GM12878 (cell line): Measurements from ENCODE around the gene MTMR4. TPM values are rescaled to one million over a fixed set of nuclear protein-coding genes. Genes with fewer than 3 reads are reported as not detected.

Source experiments
- CBX3 ChIP-seq: fragments of 200-600 bp; sonication (generic); IDR thresholded peaks from 2 replicates; pipeline ENCODE4 v1.6.1; 2016; ENCODE audit warnings: low read depth, borderline replicate concordance
- CREB1 ChIP-seq: IDR thresholded peaks from 2 replicates; pipeline ENCODE4 v1.6.1; 2012; ENCODE audit warnings: low read depth, mild to moderate bottlenecking, inconsistent platforms
- EP300 ChIP-seq, 2 experiments: fragments of 150-350 bp in 1 of 2; IDR thresholded peaks; 2 replicates each; pipeline ENCODE4 v1.6.1; 2011 to 2012; ENCODE audit warnings: low read depth in 2 of 2, low read length in 2 of 2, borderline replicate concordance in 1 of 2, improper control_type of control experiment in 1 of 2, inconsistent platforms in 1 of 2; ENCODE audit not compliant: control insufficient read depth in 1 of 2
- FOS ChIP-seq: IDR thresholded peaks from 3 replicates; pipeline ENCODE4 v1.6.1; 2011; ENCODE audit warnings: borderline replicate concordance; ENCODE audit not compliant: insufficient read length; ENCODE audit errors: extremely low read depth
- GABPA ChIP-seq: IDR thresholded peaks from 2 replicates; pipeline ENCODE4 v1.6.1; 2014; ENCODE audit warnings: antibody characterized with exemption, low read depth, mild to moderate bottlenecking, inconsistent platforms
- GATAD2B ChIP-seq: fragments of 450-650 bp; conservative IDR thresholded peaks from 2 replicates; pipeline ENCODE4 v1.6.1; 2017; ENCODE audit warnings: low read depth, mild to moderate bottlenecking, moderate library complexity
- JUND ChIP-seq: IDR thresholded peaks from 2 replicates; pipeline ENCODE4 v1.6.1; 2012; ENCODE audit warnings: low read depth, mild to moderate bottlenecking, low read length, improper control_type of control experiment, moderate library complexity
- MAX ChIP-seq: IDR thresholded peaks from 2 replicates; pipeline ENCODE4 v1.6.1; 2012; ENCODE audit warnings: low read depth, low read length, improper control_type of control experiment
- MYB ChIP-seq: fragments of 150-350 bp; IDR thresholded peaks from 2 replicates; pipeline ENCODE4 v1.6.1; 2014; ENCODE audit warnings: mild to moderate bottlenecking, low read depth, low read length, borderline replicate concordance
- MYC ChIP-seq: IDR thresholded peaks from 2 replicates; pipeline ENCODE4 v1.6.1; 2011; ENCODE audit warnings: mild to moderate bottlenecking, low read length, moderate library complexity, inconsistent platforms; ENCODE audit not compliant: insufficient read depth, insufficient replicate concordance, insufficient read length, severe bottlenecking
- NR2F1 ChIP-seq: fragments of 450-650 bp; conservative IDR thresholded peaks from 2 replicates; pipeline ENCODE4 v1.6.1; 2017; ENCODE audit warnings: mild to moderate bottlenecking
- PBX3 ChIP-seq: IDR thresholded peaks from 2 replicates; pipeline ENCODE4 v1.6.1; 2011; ENCODE audit warnings: mild to moderate bottlenecking, low read depth, low read length, moderate library complexity; ENCODE audit not compliant: insufficient replicate concordance
- POLR2AphosphoS2 ChIP-seq: IDR thresholded peaks from 2 replicates; pipeline ENCODE4 v1.6.1; 2011; ENCODE audit warnings: low read depth, mild to moderate bottlenecking, low read length, improper control_type of control experiment, moderate library complexity
- POU2F2 ChIP-seq: IDR thresholded peaks from 3 replicates; pipeline ENCODE4 v1.6.1; 2011; ENCODE audit warnings: low read depth, mild to moderate bottlenecking, low read length, borderline replicate concordance
- RB1 ChIP-seq: fragments of 450-650 bp; formaldehyde crosslinking; IDR thresholded peaks from 2 replicates; pipeline ENCODE4 v1.6.1; 2017; ENCODE audit warnings: mild to moderate bottlenecking, borderline replicate concordance
- SREBF1 ChIP-seq: IDR thresholded peaks from 2 replicates; pipeline ENCODE4 v1.6.1; 2012; ENCODE audit warnings: mild to moderate bottlenecking, low read length
- SUZ12 ChIP-seq: fragments of 200-600 bp; sonication (generic); IDR thresholded peaks from one replicate; pipeline ENCODE4 v1.6.1; 2018; ENCODE audit warnings: antibody characterized with exemption, mild to moderate bottlenecking; ENCODE audit not compliant: unreplicated experiment
- TCF3 ChIP-seq: IDR thresholded peaks from 2 replicates; pipeline ENCODE4 v1.6.1; 2012; ENCODE audit warnings: low read depth, mild to moderate bottlenecking, low read length, borderline replicate concordance; ENCODE audit not compliant: insufficient read depth
- ZNF217 ChIP-seq: fragments of 450-650 bp; IDR thresholded peaks from 2 replicates; pipeline ENCODE4 v1.6.1; 2017; ENCODE audit warnings: antibody characterized with exemption, mild to moderate bottlenecking
- ZNF687 ChIP-seq: fragments of 450-650 bp; IDR thresholded peaks from 2 replicates; pipeline ENCODE4 v1.6.1; 2017; ENCODE audit warnings: mild to moderate bottlenecking, moderate library complexity
- ZZZ3 ChIP-seq: IDR thresholded peaks from 2 replicates; pipeline ENCODE4 v1.6.1; 2011; ENCODE audit warnings: low read depth; ENCODE audit not compliant: control insufficient read depth, insufficient read length
- polyA plus RNA-seq, 11 experiments: library from polyadenylated mRNA; depleted of rRNA in 4 of 11; unstranded in 6 of 11; stranded (reverse) in 5 of 11; fragments of >200 nt; fragmentation: Nextera tagmentation in 4 of 11; fragmentation: Illumina TruSeq in 1 of 11; extraction: Ambion mirVana in 4 of 11; extraction: Trizol in 1 of 11; gene quantifications; 1 replicate in 1 of 11; 2 replicates in 10 of 11; pipeline versions ENCODE4 v1.2.1 to v1.2.3, GENCODE V29; 2011 to 2016; ENCODE audit warnings: inconsistent platforms in 2 of 11, missing spikeins in 2 of 11, low read depth in 1 of 11
- total RNA-seq, 4 experiments: library from RNA; depleted of rRNA in 3 of 4; stranded (reverse); fragments of >200 nt in 3 of 4; fragmentation: Illumina TruSeq in 1 of 4; extraction: Trizol in 1 of 4; gene quantifications; 2 replicates each; pipeline versions ENCODE4 v1.2.1 to v1.2.3, GENCODE V29; 2013 to 2021
- TF ChIP-seq, protein P1 (sequence below): IDR thresholded peaks from 2 replicates; pipeline ENCODE4 v1.6.1; 2011; ENCODE audit warnings: low read depth, low read length, improper control_type of control experiment, borderline replicate concordance

MTMR4 gene
- total and polyA plus RNA-seq, 10 of the 15 experiments (the other 5 are each of a cell fraction or from before 2014, with no cell fraction given), result 12.8 to 127 (median 53.2) TPM

GRCh38 chr17:58513965-58514769 lies at the start of gene MTMR4 (continued):
- TF ChIP-seq POLR2AphosphoS2, result 0 out of 2 replicates have a peak, but pooled peaks have one; percentile 47
- TF ChIP-seq SREBF1, result no peak
- no peak for TF ChIP-seq GABPA
- no peak for TF ChIP-seq CBX3
- TF ChIP-seq EP300 (IDR thresholded peaks at IDR 0.05; ENCODE audit: borderline replicate concordance in 1 of 2, control insufficient read depth in 1 of 2, low read depth in 2 of 2, low read length in 2 of 2), result no peak
- no peak for TF ChIP-seq FOS
- 0 out of 2 replicates have a peak, but pooled peaks have one; percentile 25 for TF ChIP-seq TCF3
- TF ChIP-seq POU2F2, result 0 out of 3 replicates have a peak, but pooled peaks have one; percentile 37
- no peak for TF ChIP-seq CREB1
- TF ChIP-seq PBX3, result no peak
- no peak for TF ChIP-seq JUND
- TF ChIP-seq ZNF217, result peak; percentile 22; the same call in 1 of the 2 replicates
- no peak for TF ChIP-seq ZZZ3
- TF ChIP-seq, protein P1, sequence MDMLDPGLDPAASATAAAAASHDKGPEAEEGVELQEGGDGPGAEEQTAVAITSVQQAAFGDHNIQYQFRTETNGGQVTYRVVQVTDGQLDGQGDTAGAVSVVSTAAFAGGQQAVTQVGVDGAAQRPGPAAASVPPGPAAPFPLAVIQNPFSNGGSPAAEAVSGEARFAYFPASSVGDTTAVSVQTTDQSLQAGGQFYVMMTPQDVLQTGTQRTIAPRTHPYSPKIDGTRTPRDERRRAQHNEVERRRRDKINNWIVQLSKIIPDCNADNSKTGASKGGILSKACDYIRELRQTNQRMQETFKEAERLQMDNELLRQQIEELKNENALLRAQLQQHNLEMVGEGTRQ, result no peak
- no peak for TF ChIP-seq SUZ12
- peak; percentile 35; the same call in 1 of the 2 replicates for TF ChIP-seq NR2F1
- no peak for TF ChIP-seq MYC
- TF ChIP-seq MAX, result no peak
- peak; percentile 54 for TF ChIP-seq ZNF687
- TF ChIP-seq GATAD2B, result peak; percentile 76
- TF ChIP-seq MYB, result no peak
- 0 out of 2 replicates have a peak, but pooled peaks have one; percentile 58 for TF ChIP-seq RB1
